SHP77 (cell line): ENCODE data around the gene LTO1.
"Not testable (repeated sequence)": the region's sequence is repeated elsewhere in the genome, so short reads cannot be mapped to it uniquely, and the experiment has no call there.

Experiments used
- DNase-seq, 2 experiments: peaks; one replicate each; lab custom pipeline; 2025; lab: John Stamatoyannopoulos, UW

Gene LTO1

GRCh38 chr11:69632900-69633299, 42.3 kb downstream of the LTO1 start:
- no peak for DNase-seq

GRCh38 chr11:69630424-69630823, 44.7 kb downstream of the LTO1 start:
- no peak for DNase-seq

GRCh38 chr11:69630017-69630416, 45.1 kb downstream of the LTO1 start:
- DNase-seq = no peak

- DNase-seq = no peak
Measured at GRCh38 chr11:69627551-69627950, 47.6 kb downstream of the LTO1 start.

GRCh38 chr11:69625476-69625875, 49.7 kb downstream of the LTO1 start:
- no peak for DNase-seq

- DNase-seq = no peak
Measured at GRCh38 chr11:69624293-69624692, 50.9 kb downstream of the LTO1 start.

- DNase-seq = not testable (repeated sequence)
Measured at GRCh38 chr11:69622097-69622681, 53.0 kb downstream of the LTO1 start.

- no peak for DNase-seq
Measured at GRCh38 chr11:69620683-69621290, 54.4 kb downstream of the LTO1 start.

- no peak for DNase-seq
Measured at GRCh38 chr11:69618237-69618636, 56.9 kb downstream of the LTO1 start.

GRCh38 chr11:69617682-69618081, 57.5 kb downstream of the LTO1 start:
- no peak for DNase-seq

- no peak for DNase-seq
Measured at GRCh38 chr11:69617220-69617619, 57.9 kb downstream of the LTO1 start.
